Mesenchymal stem cell (in vitro differentiated cells and primary cell): ENCODE data around the gene NRP1.
"Not testable (repeated sequence)": the region's sequence is repeated elsewhere in the genome, so short reads cannot be mapped to it uniquely, and the experiment has no call there.

Experiments
- DNase-seq: peaks from one replicate; pipeline ENCODE4 v3.0.0-alpha.2; 2013
- H2AFZ ChIP-seq: one replicate; pipeline ENCODE4 v1.6.1; 2013; ENCODE audit warnings: low read depth, mild to moderate bottlenecking, control low read depth, inconsistent platforms, low read length, moderate library complexity
- H2AK5ac ChIP-seq: 2 replicates; pipeline ENCODE4 v1.6.1; 2013; ENCODE audit warnings: low read length, moderate library complexity, mild to moderate bottlenecking, inconsistent platforms; ENCODE audit not compliant: severe bottlenecking
- H2BK120ac ChIP-seq: one replicate; pipeline ENCODE4 v1.6.1; 2013; ENCODE audit warnings: low read depth, mild to moderate bottlenecking, inconsistent platforms, low read length, moderate library complexity
- H2BK12ac ChIP-seq, 2 experiments: one replicate each; pipeline ENCODE4 v1.6.1; 2013; ENCODE audit warnings: inconsistent platforms in 2 of 2, low read length in 2 of 2, mild to moderate bottlenecking in 2 of 2, moderate library complexity in 2 of 2, control low read depth in 1 of 2
- H2BK15ac ChIP-seq: one replicate; pipeline ENCODE4 v1.6.1; 2013; ENCODE audit warnings: mild to moderate bottlenecking, low read depth, inconsistent platforms; ENCODE audit not compliant: poor library complexity, severe bottlenecking
- H2BK5ac ChIP-seq: 2 replicates; pipeline ENCODE4 v1.6.1; 2013; ENCODE audit warnings: low read depth, mild to moderate bottlenecking, low read length, control low read depth, inconsistent platforms; ENCODE audit not compliant: poor library complexity, severe bottlenecking
- H3K14ac ChIP-seq, 2 experiments: one replicate each; pipeline ENCODE4 v1.6.1; 2013; ENCODE audit warnings: inconsistent platforms in 2 of 2, low read length in 2 of 2, control low read depth in 1 of 2, mild to moderate bottlenecking in 1 of 2, moderate library complexity in 1 of 2
- H3K18ac ChIP-seq, 2 experiments: one replicate each; pipeline ENCODE4 v1.6.1; 2013; ENCODE audit warnings: inconsistent platforms in 2 of 2, low read length in 2 of 2, control low read depth in 1 of 2, low read depth in 1 of 2, mild to moderate bottlenecking in 1 of 2
- H3K23ac ChIP-seq, 2 experiments: one replicate each; pipeline ENCODE4 v1.6.1; 2013; ENCODE audit warnings: inconsistent platforms in 2 of 2, low read length in 2 of 2, mild to moderate bottlenecking in 2 of 2, moderate library complexity in 2 of 2, control low read depth in 1 of 2
- H3K27ac ChIP-seq: 2 replicates; pipeline ENCODE4 v1.5.1; 2013; ENCODE audit warnings: mild to moderate bottlenecking, moderate library complexity, low read length, control low read depth, inconsistent platforms; ENCODE audit not compliant: poor library complexity, severe bottlenecking
- H3K27me3 ChIP-seq, 2 experiments: 2 replicates each; pipeline versions ENCODE4 v1.6.1 to v1.7.0; 2013; ENCODE audit warnings: low read length in 2 of 2, mild to moderate bottlenecking in 2 of 2, moderate library complexity in 2 of 2, control low read depth in 1 of 2, inconsistent platforms in 1 of 2; ENCODE audit not compliant: control insufficient read depth in 1 of 2, insufficient read depth in 1 of 2
- H3K36me3 ChIP-seq, 2 experiments: 2 replicates each; pipeline versions ENCODE4 v1.6.1 to v1.7.0; 2013; ENCODE audit warnings: low read length in 2 of 2, control low read depth in 1 of 2, inconsistent platforms in 1 of 2, low read depth in 1 of 2, mild to moderate bottlenecking in 1 of 2; ENCODE audit not compliant: insufficient read depth in 2 of 2, control insufficient read depth in 1 of 2
- H3K4ac ChIP-seq, 2 experiments: one replicate each; pipeline ENCODE4 v1.6.1; 2013; ENCODE audit warnings: inconsistent platforms in 2 of 2, low read length in 2 of 2, mild to moderate bottlenecking in 2 of 2, moderate library complexity in 2 of 2, control low read depth in 1 of 2, low read depth in 1 of 2
- H3K4me1 ChIP-seq: 2 replicates; pipeline ENCODE4 v1.6.1; 2013; ENCODE audit warnings: low read depth, low read length, control low read depth; ENCODE audit not compliant: control insufficient read depth, insufficient read depth
- H3K4me2 ChIP-seq: 2 replicates; pipeline ENCODE4 v1.6.1; 2013; ENCODE audit warnings: low read length, mild to moderate bottlenecking, inconsistent platforms; ENCODE audit not compliant: poor library complexity, severe bottlenecking
- H3K4me3 ChIP-seq, 2 experiments: 2 replicates each; pipeline versions ENCODE4 v1.5.1 to v1.7.0; 2013; ENCODE audit warnings: low read length in 2 of 2, mild to moderate bottlenecking in 2 of 2, control low read depth in 1 of 2, low read depth in 1 of 2; ENCODE audit not compliant: insufficient read depth in 1 of 2
- H3K79me1 ChIP-seq: replicated peaks from 2 replicates; pipeline ENCODE4 v1.6.1; 2013; ENCODE audit warnings: mild to moderate bottlenecking, control low read depth, low read length, inconsistent platforms; ENCODE audit not compliant: poor library complexity, severe bottlenecking
- H3K9ac ChIP-seq: 2 replicates; pipeline ENCODE4 v1.7.0; 2013; ENCODE audit warnings: mild to moderate bottlenecking, low read length, moderate library complexity
- H3K9me3 ChIP-seq: 2 replicates; pipeline ENCODE4 v1.7.0; 2013; ENCODE audit warnings: mild to moderate bottlenecking, low read length; ENCODE audit not compliant: control insufficient read depth
- H4K8ac ChIP-seq: one replicate; pipeline ENCODE4 v1.6.1; 2013; ENCODE audit warnings: inconsistent platforms, mild to moderate bottlenecking, low read length, moderate library complexity
- H4K91ac ChIP-seq: one replicate; pipeline ENCODE4 v1.6.1; 2013; ENCODE audit warnings: mild to moderate bottlenecking, low read length, inconsistent platforms
- WGBS: methylation state at CpG from one replicate; pipeline ENCODE4 v1.1.7; 2013; ENCODE audit warnings: mixed read lengths; 5-methylcytosine and 5-hydroxymethylcytosine counted together

NRP1 gene

DNA sequence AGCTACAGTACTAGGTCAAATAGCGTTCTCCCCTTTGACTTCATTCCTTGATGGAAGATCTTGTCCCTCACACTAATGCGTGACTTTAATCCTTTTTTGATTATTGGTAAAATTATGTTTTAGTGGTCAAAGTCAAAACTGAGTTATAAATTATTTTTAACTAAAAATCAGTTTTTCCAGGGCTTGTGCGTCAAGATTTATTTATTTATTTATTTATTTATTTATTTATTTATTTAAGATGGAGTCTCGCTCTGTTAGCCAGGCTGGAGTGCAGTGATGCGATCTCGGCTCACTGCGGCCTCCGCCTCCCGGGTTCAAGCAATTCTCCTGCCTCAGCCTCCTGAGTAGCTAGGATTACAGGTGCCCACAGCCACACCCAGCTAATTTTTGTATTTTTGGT lies 112.2 kb downstream of the NRP1 start:
- not testable (repeated sequence) for H3K27me3 ChIP-seq, H3K79me1 ChIP-seq, H3K9ac ChIP-seq, H4K8ac ChIP-seq, H2BK15ac ChIP-seq, H3K23ac ChIP-seq, H2BK120ac ChIP-seq, H2BK12ac ChIP-seq, H3K9me3 ChIP-seq, H2AK5ac ChIP-seq, H3K4me1 ChIP-seq, H3K4me3 ChIP-seq, H3K4me2 ChIP-seq, H3K27ac ChIP-seq, H4K91ac ChIP-seq, H3K4ac ChIP-seq, H2AFZ ChIP-seq, DNase-seq, H2BK5ac ChIP-seq, H3K14ac ChIP-seq, H3K18ac ChIP-seq
- WGBS: 83% methylated on average over 6 of the region's 9 CpGs
- peaks cover 40 to 94% of the 10 kb centered on the region in 2 experiments for H3K36me3 ChIP-seq

DNA sequence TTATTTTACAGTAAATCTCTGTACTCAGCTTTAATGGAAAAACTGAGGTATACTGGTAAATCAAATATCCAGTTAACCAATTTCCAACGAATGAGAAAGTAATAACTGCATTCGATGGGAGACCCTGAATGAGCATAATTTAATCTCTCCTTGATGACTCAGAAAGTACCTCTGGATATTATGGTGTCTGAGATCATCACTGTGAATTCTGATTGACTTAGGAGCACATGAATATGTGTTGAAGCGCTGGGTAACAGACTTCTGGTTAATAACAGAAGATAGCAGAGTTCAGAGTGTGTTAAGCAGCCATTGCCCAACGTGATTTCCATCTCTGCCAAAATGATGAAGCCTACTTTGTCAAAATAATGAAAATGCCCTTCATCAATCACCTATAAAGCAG lies 116.6 kb downstream of the NRP1 start:
- Histone ChIP-seq H2AK5ac (no peak overlapping the region), H2BK5ac (no peak overlapping the region), H3K27me3 (no peaks in the 10 kb centered on the region), H2BK15ac (no peak overlapping the region), H3K79me1 (peaks cover 6% of the 10 kb centered on the region), H3K4me1 (peaks cover under 1% of the 10 kb centered on the region), H3K4ac (no peak overlapping the region), H3K18ac (no peak overlapping the region), H2BK12ac (no peak overlapping the region), H3K4me3 (no peak overlapping the region), H4K91ac (no peak overlapping the region), H2AFZ (no peak overlapping the region), H3K23ac (no peak overlapping the region), H3K27ac (peak overlapping the region; percentile 88), H3K36me3 (peaks cover 20 to 85% of the 10 kb centered on the region in 2 experiments), H4K8ac (no peak overlapping the region), H2BK120ac (no peak overlapping the region), H3K4me2 (no peak overlapping the region), H3K14ac (no peak overlapping the region), H3K9ac (no peak overlapping the region), H3K9me3 (no peaks in the 10 kb centered on the region)
- no peak for DNase-seq
- WGBS: 53% methylated on average over 4 of the region's 4 CpGs

DNA sequence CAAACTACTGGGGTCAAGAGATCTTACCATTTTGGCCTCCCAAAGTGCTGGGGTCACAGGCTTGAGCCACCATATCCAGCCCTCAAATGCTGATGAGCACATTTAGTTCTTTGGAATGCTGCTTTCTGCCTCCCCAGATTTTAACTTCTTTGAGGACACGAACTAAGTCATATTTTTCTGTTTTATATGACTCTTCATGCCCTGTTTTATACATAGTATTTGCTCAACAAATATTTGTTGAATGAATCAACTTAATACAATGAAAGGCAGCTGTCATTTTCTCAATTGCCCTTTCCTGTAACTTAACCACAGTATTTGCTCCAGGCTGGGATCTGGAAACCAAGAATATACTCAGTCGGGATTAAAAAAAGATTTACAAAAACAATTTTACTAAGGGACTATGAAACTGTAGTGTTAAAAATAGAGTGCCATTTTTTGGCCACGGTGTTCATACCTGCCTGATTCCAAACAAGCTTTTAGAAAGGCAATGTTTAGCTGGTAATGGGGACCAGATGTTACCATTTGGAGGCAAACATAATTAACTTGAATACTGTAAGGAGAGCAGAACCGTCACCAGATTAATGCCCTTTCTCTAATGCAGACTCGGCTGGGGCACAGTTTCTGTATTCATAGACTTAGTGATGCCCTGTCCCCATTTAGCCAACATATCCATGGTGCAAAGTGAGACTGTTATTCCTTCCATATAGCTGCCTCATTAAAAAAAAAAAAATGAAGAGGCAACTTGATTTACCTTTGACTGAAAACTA lies 117.6 kb downstream of the NRP1 start:
- H3K36me3 ChIP-seq: peaks cover 22 to 87% of the 10 kb centered on the region in 2 experiments
- H3K9ac ChIP-seq: peak overlapping the region; percentile 40
- H3K4me3 ChIP-seq: no peak overlapping the region
- H3K23ac ChIP-seq: no peak overlapping the region
- no peak overlapping the region for H3K4ac ChIP-seq
- peaks cover 6% of the 10 kb centered on the region for H3K79me1 ChIP-seq
- no peak overlapping the region for H2AFZ ChIP-seq
- H3K27ac ChIP-seq: peak overlapping the region; percentile 88
- no peaks in the 10 kb centered on the region for H3K9me3 ChIP-seq
- H3K4me1 ChIP-seq: peaks cover 1% of the 10 kb centered on the region
- DNase-seq: peak; percentile 13
- no peak overlapping the region for H3K14ac ChIP-seq
- no peak overlapping the region for H3K18ac ChIP-seq
- H4K91ac ChIP-seq: no peak overlapping the region
- H2BK120ac ChIP-seq: no peak overlapping the region
- peak overlapping the region; percentile 67 for H2BK5ac ChIP-seq
- H4K8ac ChIP-seq: no peak overlapping the region
- no peak overlapping the region for H2BK15ac ChIP-seq
- H3K27me3 ChIP-seq: no peaks in the 10 kb centered on the region
- WGBS: 62% methylated on average over 3 of the region's 5 CpGs
- H3K4me2 ChIP-seq: no peak overlapping the region
- no peak overlapping the region for H2AK5ac ChIP-seq
- H2BK12ac ChIP-seq: no peak overlapping the region

DNA sequence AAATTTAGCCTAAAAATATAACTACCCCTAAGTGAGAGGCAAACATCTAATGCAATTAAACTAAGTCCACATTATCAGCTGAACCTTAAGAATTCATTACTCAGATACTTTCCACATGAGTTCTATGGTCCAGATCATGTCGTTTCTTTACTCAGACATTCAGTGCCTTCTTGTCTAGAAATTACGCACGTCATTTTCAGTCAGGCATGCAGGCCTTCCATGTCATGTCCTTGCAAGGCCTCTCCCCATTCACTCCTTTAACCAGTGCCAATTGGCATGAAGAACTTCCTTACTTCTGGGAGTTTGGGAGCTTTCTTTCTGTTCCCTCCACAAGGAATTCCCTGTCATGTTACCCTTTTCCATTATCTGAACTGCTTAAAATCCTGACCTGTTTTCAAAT lies 118.8 kb downstream of the NRP1 start:
- Histone ChIP-seq H3K36me3 (peaks cover 16 to 85% of the 10 kb centered on the region in 2 experiments), H3K9me3 (no peaks in the 10 kb centered on the region), H3K18ac (no peak overlapping the region), H3K4me3 (no peak overlapping the region), H3K4me2 (no peak overlapping the region), H3K4ac (no peak overlapping the region), H2BK5ac (no peak overlapping the region), H3K27me3 (no peaks in the 10 kb centered on the region), H3K27ac (peak overlapping the region; percentile 55), H2BK15ac (no peak overlapping the region), H3K14ac (no peak overlapping the region), H3K9ac (peak overlapping the region; percentile 35), H3K4me1 (peaks cover 3% of the 10 kb centered on the region), H2AK5ac (no peak overlapping the region), H4K91ac (no peak overlapping the region), H4K8ac (no peak overlapping the region), H2AFZ (no peak overlapping the region), H3K23ac (no peak overlapping the region), H3K79me1 (peaks cover 3% of the 10 kb centered on the region), H2BK12ac (no peak overlapping the region), H2BK120ac (no peak overlapping the region)
- 93% methylated on average over 3 of the region's 3 CpGs for WGBS
- DNase-seq: no peak
